ENCODE measurements around the gene IPPK. TPM values are rescaled to one million over a fixed set of nuclear protein-coding genes. Genes with fewer than 3 reads are reported as not detected.
"Not testable (repeated sequence)": the region's sequence is repeated elsewhere in the genome, so short reads cannot be mapped to it uniquely, and the experiment has no call there.

The IPPK gene
- total RNA-seq, 1 experiment from 2014 or later = 15.4 TPM

DNA sequence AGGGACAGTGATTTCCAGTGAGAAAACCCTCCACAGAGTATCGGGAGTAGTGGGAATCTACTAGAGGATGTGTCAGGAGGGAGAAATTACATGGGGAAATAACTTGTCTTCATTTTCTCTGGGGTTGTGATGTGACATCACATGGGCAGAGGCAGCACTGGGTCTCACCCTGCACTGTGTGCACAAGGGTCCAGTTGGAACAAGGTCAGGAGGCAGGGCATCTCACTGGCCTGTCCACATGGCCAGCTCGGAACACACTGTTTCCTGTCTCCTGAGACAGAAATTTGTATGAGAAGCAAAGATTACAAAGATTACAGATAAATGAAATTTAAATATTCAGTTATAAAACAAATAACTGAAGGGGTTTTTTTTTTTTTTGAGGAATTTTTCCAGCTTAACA, 71.5 kb downstream of the IPPK start (continued):
- TF ChIP-seq, protein P1, sequence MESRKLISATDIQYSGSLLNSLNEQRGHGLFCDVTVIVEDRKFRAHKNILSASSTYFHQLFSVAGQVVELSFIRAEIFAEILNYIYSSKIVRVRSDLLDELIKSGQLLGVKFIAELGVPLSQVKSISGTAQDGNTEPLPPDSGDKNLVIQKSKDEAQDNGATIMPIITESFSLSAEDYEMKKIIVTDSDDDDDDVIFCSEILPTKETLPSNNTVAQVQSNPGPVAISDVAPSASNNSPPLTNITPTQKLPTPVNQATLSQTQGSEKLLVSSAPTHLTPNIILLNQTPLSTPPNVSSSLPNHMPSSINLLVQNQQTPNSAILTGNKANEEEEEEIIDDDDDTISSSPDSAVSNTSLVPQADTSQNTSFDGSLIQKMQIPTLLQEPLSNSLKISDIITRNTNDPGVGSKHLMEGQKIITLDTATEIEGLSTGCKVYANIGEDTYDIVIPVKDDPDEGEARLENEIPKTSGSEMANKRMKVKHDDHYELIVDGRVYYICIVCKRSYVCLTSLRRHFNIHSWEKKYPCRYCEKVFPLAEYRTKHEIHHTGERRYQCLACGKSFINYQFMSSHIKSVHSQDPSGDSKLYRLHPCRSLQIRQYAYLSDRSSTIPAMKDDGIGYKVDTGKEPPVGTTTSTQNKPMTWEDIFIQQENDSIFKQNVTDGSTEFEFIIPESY (IDR thresholded peaks at IDR 0.05; ENCODE audit: extremely low read depth, insufficient replicate concordance, low read length) = no peak
- no peak for TF ChIP-seq JUND (IDR thresholded peaks at IDR 0.05)

DNA sequence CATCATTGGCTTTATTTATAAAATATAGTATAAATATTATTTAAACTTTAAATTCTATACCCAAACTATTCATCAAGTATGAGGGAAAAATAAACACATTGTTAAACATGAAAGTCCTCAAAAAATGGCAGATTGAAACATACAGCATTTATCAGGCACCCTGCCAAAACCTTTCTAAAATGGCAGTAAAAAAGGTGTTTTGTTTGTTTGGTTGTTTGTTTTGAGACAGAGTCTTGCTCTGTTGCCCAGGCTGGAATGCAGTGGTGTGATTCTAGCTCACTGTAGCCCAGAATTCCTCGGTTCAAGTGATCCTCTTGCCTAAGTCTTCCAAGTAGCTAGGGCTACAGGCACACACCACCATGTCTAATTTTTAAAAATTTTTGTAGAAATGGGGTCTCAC, 74.0 kb downstream of the IPPK start:
- Histone ChIP-seq H3K9me3 (ENCODE audit: control insufficient read depth in 1 of 2, insufficient read depth in 1 of 2, low read depth in 1 of 2, low read length in 2 of 2) (no peaks in the 10 kb centered on the region), H3K27ac (ENCODE audit: low read depth, low read length) (no peak overlapping the region), H3K36me3 (ENCODE audit: control insufficient read depth in 1 of 2, insufficient read depth in 2 of 2, low read length in 2 of 2) (no peaks in the 10 kb centered on the region), H3K9ac (ENCODE audit: low read length) (no peak overlapping the region), H3K4me1 (ENCODE audit: control insufficient read depth in 1 of 2, insufficient read depth in 2 of 2, low read length in 2 of 2) (no peaks in the 10 kb centered on the region), H2AFZ (ENCODE audit: low read depth, low read length, poor library complexity, severe bottlenecking) (no peak overlapping the region), H3K4me3 (replicated peaks in 1 of 2; ENCODE audit: low read depth in 1 of 2, low read length in 2 of 2) (no peak overlapping the region), H3K79me2 (ENCODE audit: insufficient read depth, low read length) (no peaks in the 10 kb centered on the region), H3K4me2 (ENCODE audit: low read length) (no peak overlapping the region), H3K9me2 (ENCODE audit: insufficient read depth) (no peaks in the 10 kb centered on the region), H4K20me1 (ENCODE audit: insufficient read depth) (no peaks in the 10 kb centered on the region), H3K27me3 (ENCODE audit: insufficient read depth, low read length) (no peaks in the 10 kb centered on the region)
- DNase-seq (ENCODE audit: low read depth, low spot score) (no peak), ATAC-seq (no peak)
- TF ChIP-seq, protein P2, sequence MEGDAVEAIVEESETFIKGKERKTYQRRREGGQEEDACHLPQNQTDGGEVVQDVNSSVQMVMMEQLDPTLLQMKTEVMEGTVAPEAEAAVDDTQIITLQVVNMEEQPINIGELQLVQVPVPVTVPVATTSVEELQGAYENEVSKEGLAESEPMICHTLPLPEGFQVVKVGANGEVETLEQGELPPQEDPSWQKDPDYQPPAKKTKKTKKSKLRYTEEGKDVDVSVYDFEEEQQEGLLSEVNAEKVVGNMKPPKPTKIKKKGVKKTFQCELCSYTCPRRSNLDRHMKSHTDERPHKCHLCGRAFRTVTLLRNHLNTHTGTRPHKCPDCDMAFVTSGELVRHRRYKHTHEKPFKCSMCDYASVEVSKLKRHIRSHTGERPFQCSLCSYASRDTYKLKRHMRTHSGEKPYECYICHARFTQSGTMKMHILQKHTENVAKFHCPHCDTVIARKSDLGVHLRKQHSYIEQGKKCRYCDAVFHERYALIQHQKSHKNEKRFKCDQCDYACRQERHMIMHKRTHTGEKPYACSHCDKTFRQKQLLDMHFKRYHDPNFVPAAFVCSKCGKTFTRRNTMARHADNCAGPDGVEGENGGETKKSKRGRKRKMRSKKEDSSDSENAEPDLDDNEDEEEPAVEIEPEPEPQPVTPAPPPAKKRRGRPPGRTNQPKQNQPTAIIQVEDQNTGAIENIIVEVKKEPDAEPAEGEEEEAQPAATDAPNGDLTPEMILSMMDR (IDR thresholded peaks at IDR 0.05 in 2 of 3, conservative IDR thresholded peaks at IDR 0.05 in 1 of 3; ENCODE audit: borderline replicate concordance in 1 of 3, insufficient read depth in 1 of 3, low read depth in 2 of 3, low read length in 2 of 3) = no peak
- TF ChIP-seq POLR2AphosphoS5 (IDR thresholded peaks at IDR 0.05; ENCODE audit: low read depth, low read length) = no peak
- TF ChIP-seq, protein P3, sequence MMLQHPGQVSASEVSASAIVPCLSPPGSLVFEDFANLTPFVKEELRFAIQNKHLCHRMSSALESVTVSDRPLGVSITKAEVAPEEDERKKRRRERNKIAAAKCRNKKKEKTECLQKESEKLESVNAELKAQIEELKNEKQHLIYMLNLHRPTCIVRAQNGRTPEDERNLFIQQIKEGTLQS (IDR thresholded peaks at IDR 0.05) = no peak
- TF ChIP-seq, protein P4, sequence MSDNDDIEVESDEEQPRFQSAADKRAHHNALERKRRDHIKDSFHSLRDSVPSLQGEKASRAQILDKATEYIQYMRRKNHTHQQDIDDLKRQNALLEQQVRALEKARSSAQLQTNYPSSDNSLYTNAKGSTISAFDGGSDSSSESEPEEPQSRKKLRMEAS (IDR thresholded peaks at IDR 0.05) = no peak
- no peak for TF ChIP-seq POLR2A (IDR thresholded peaks at IDR 0.05; ENCODE audit: borderline replicate concordance, extremely low read depth, insufficient read depth, insufficient read length)
- TF ChIP-seq SP1 (IDR thresholded peaks at IDR 0.05; ENCODE audit: low read depth) = no peak
- no peak for TF ChIP-seq EGR1 (IDR thresholded peaks at IDR 0.05; ENCODE audit: low read depth)
- no peak for TF ChIP-seq EZH2phosphoT487 (IDR thresholded peaks at IDR 0.05; ENCODE audit: borderline replicate concordance)
- TF ChIP-seq SIN3A (IDR thresholded peaks at IDR 0.05; ENCODE audit: low read depth) = no peak
- no peak for TF ChIP-seq RAD21 (IDR thresholded peaks at IDR 0.05; ENCODE audit: low read depth)
- no peak for TF ChIP-seq TCF7L2 (IDR thresholded peaks at IDR 0.05; ENCODE audit: borderline replicate concordance, extremely low read depth, insufficient read depth, insufficient read length)
- no peak for TF ChIP-seq EZH2 (IDR thresholded peaks at IDR 0.05)
- TF ChIP-seq YY1 (IDR thresholded peaks at IDR 0.05; ENCODE audit: extremely low read depth, insufficient replicate concordance, low read depth, low read length) = no peak
- intact Hi-C loops (cut with micrococcal nuclease) = no loop called here
- ChIA-PET POLR2A (no interaction called here), CTCF (no interaction called here), RAD21 (ENCODE audit: low non-redundant PET in 1 of 2, low total read pairs in 2 of 2, uncharacterized antibody in 2 of 2, unreplicated experiment in 2 of 2) (no interaction called here)
- no TSS peak for BruUV-seq (replicated peaks)

DNA sequence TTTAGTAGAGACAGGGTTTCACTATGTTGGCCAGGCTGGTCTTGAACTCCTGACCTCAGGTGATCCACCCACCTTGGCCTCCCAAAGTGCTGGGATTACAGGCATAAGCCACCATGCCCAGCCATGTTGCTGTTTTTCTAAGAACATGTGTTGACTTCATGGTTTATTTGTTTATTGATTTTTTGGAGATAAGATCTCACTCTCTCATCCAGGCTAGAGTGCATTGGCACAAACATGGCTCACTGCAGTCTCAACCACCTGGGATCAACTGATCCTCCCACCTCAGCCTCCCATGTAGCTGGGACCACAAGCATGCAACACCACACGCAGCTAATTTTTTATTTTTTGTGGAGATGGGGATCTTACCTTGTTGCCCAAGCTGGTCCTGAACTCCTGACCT, 74.9 kb downstream of the IPPK start:
- H2AFZ ChIP-seq (ENCODE audit: low read depth, low read length, poor library complexity, severe bottlenecking); H3K27me3 ChIP-seq (ENCODE audit: insufficient read depth, low read length); POLR2A ChIA-PET; H4K20me1 ChIP-seq (ENCODE audit: insufficient read depth); DNase-seq (ENCODE audit: low read depth, low spot score); H3K4me2 ChIP-seq (ENCODE audit: low read length); H3K4me1 ChIP-seq (ENCODE audit: control insufficient read depth in 1 of 2, insufficient read depth in 2 of 2, low read length in 2 of 2); BruUV-seq (replicated peaks); H3K9me3 ChIP-seq (ENCODE audit: control insufficient read depth in 1 of 2, insufficient read depth in 1 of 2, low read depth in 1 of 2, low read length in 2 of 2); intact Hi-C loops (cut with micrococcal nuclease); H3K9ac ChIP-seq (ENCODE audit: low read length); H3K4me3 ChIP-seq (replicated peaks in 1 of 2; ENCODE audit: low read depth in 1 of 2, low read length in 2 of 2); H3K36me3 ChIP-seq (ENCODE audit: control insufficient read depth in 1 of 2, insufficient read depth in 2 of 2, low read length in 2 of 2); H3K27ac ChIP-seq (ENCODE audit: low read depth, low read length); ATAC-seq; H3K79me2 ChIP-seq (ENCODE audit: insufficient read depth, low read length); H3K9me2 ChIP-seq (ENCODE audit: insufficient read depth); CTCF ChIA-PET; RAD21 ChIA-PET (ENCODE audit: low non-redundant PET in 1 of 2, low total read pairs in 2 of 2, uncharacterized antibody in 2 of 2, unreplicated experiment in 2 of 2): not testable (repeated sequence)

Data from HCT116 (cell line).